M059J (cell line): ENCODE data around the gene MARCHF4. TPM values are rescaled to one million over a fixed set of nuclear protein-coding genes. Genes with fewer than 3 reads are reported as not detected.

Experiments used
- DNase-seq: peaks from one replicate; pipeline ENCODE4 v3.0.0-alpha.2; 2012; ENCODE audit warnings: low read depth
- total RNA-seq: library from RNA; depleted of rRNA; stranded (reverse); fragments of >200 nt; shearing (Covaris generic); gene quantifications from 2 replicates; pipeline ENCODE4 v1.2.3, GENCODE V29; 2014; rRNA removed

Gene MARCHF4
- total RNA-seq, 1 experiment from 2014 or later, result 6.5 TPM

DNA sequence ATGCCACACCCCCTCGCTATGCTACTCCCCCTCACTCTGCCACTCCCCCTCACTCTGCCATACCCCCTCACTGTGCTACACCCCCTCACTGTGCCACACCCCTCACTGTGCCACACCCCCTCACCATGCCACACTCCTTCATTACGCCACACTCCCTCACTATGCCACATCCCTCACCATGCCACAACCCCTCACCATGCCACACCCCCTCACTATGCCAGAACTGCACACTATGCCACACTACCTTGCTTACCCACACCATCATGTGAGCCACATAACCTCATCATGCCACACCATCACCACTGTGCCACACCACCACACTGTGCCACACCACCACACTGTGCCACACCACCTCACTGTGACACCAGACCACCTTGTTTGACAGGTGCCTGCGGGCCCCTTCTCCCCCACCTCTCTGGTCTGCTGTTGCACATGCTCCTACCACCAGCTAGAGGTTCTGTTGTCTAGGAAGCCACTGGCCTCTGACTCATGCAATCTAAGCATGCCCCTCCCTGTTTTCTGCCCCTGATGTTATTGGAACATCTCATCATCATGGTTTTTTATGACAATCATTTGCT, 22.0 kb downstream of the MARCHF4 start:
- peak; percentile 73 for DNase-seq

DNA sequence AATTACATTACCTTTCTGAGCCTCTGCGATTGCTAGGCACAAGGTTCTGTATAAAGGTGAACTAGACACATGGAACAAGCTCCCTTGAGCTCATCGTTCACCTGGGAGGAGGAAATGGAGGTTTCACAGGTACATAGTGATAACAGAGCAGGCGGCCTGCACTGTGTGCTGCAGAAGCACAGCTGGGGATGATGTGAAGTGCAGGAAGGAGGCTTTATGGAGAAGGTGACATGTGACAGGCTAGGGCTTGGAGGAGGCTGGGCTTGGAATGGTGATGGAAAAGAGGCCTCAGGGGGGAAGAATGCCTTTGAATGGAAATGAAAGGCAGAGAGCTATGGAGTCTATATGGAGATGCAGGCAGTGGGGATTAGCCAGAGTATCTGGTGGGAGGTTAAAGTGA, 22.9 kb downstream of the MARCHF4 start:
- DNase-seq, result no peak

DNA sequence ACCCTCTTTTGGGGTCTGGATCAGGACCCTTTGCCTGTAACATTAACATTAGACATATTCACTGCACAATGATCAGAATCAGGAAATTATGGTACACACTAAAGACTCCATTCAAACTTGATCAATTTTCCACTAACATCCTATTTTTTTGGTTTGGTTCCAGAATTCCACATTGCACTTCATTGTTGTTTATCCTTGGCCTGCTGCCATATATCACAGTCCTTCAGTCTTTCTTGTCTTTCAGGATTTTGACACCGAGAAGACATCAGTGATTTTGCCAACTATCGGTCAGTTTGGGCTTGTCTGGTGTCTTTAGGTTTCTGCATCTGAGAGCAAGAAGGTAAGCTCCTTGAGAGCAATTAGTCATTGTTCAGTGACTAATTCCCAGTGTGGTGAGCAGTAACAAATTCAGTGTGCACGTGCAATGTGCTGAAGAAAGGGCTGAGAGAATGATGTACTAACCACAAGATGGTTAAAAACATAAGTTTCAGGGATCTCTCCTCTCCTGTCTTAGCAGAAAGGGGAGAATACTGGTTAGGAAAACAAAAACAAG, 23.5 kb downstream of the MARCHF4 start:
- DNase-seq, result peak; percentile 89

DNA sequence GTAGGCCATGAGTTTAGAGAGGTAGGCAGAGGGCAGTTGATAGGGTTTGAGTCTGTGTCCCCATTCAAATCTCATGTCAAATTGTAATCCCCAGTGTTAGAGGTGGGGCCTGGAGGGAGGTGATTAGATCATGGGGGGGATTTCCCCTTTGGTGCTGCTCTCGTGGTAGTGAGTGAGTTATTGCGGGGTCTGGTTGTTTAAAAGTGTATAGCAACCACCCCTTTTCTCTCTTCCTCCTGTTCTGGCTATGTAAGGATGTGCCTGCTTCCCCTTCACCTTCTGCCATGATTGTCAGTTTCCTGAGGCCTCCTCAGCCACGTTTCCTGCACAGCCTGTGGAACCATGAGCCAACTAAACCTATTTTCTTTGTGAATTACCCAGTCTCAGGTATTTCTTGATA, 25.5 kb downstream of the MARCHF4 start:
- no peak for DNase-seq

DNA sequence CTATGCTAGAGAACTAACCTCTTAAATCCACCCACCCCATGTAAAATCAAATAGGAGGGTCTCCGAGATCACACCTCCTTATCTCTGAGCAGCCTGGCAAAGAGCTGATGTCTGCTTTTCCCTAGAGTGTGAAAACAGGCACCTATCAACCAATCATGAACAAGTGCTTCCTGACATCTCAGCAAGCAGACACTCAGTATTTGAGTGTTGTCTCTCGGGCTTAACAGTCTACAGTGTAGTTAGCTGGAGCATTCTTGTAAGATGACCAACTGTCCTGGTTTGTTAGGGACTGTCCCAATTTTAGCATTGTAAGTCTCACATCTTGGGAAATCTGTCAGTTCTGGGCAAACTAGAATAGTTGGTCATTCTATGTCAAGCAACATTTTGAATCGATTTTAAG, 26.4 kb downstream of the MARCHF4 start:
- no peak for DNase-seq

DNA sequence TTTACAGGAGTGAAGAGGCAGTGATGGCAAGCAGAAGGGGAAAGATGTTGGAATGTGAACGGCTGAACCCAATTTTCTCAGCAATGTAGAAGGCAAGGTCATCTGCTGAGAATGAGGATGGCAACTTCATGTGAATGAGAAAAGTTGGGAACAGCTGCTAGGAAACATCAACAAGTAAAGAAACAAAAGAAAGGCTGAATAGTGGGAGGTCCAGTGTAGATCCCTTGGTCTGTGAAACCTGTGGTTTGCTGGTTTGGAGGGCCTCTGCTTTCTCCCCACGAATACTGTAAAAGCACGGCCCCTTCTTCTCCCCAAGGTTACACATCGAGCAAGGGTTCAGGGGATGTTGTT, 27.4 kb downstream of the MARCHF4 start:
- DNase-seq, result no peak

DNA sequence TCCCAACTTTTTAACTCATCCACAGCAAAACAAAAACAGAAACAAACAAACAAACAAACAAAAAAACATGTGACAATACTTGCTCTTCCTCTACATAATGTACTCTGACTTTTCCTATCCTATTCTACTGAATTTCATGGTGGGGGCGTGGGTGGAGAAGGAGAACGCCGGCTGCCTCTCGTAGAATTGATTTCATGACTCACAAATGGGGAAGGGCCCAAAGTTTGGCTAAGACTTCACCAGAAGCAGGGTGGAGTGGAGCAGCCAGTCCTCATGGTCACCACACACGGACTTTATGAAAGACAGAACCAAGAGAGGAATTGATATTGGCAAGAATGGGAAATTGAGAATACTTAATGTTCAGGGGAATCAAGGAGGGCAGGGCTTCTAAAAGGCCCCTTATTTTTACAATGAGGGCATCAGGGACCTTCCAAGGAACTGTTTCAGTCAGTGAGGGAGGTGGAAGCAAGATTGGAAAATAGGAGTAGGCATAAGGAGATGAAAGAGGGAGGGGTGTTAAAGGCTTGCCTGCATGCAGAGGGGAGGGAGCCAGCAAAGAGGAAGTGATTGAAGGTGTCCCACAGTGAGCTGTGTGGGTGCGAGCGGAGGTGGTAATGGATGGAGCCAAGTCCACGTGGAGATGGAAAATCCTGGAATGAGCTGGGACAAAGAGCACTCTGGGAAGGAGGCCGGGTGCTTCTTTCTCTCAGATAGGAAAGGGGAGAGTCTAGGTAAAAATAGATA, 27.9 kb downstream of the MARCHF4 start:
- DNase-seq, result no peak

DNA sequence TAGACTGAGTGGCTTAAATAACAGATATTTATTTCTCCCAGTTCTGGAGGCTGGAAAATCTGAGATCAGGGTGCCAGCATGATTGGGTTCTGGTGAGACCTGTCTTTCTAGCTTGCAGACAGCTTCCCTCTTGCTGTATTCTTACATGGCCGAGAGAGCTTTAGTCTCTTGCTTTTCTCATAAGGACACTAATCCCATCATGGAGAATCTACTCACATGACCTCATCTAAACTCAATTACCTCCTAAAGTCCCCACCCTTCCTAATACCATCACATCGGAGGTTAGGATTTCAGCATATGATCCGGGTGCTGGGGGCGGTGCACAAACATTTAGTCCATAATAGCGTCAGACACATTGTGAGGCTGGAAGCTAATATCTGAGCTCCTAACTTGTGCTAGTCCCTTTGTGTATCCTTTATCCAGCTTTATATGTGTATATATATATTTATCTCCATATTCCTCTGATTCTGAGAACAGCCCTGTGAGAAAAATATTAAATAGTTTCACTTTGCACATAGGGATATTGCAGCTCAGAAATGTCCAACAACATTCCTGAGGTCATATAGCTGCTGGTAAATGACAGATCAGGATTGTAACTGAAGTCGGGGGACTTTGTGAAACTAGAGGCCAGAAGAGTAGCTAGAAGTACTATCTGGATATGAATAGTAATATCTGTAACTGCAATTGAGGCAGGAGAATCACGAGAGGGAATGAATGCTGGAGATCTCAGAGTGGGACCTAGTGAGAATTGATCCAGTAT, 28.9 kb downstream of the MARCHF4 start:
- DNase-seq, result no peak

DNA sequence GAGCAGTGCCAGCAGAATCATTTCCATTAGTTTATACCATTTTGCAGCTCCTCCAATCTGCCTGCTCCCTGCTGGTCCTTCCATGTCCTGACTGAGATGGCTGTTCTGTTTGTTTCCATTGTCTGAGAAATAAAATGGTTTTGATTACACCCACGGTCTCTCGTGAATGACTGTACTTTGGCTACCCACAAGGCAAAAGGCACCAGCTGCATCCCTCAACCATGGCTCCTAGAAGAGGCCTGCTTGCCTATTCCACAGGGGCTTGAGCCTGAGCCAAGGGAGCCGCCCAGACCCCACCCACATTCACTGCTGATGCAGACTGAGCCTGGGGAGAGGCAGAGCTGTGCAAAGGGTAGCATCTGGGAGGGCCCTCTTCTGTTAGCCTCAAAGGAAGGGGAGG, 31.2 kb downstream of the MARCHF4 start:
- no peak for DNase-seq

DNA sequence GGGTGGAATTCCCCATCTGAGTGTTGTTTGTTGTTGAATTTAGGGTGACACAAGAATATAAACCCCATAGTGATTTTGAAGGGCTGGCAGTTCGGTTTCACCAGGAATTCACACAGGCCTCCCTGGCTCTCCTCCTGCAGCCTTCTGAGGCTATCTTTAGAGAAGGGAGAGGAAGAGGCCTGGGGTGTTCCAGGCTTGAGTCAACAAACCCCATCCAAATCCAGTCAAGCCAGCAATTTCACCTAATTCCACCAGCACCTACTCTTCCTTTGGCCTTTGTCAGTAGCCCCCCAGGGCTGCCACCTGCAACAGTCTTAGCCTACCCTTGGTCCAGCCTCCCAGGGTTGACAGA, 32.0 kb downstream of the MARCHF4 start:
- no peak for DNase-seq

DNA sequence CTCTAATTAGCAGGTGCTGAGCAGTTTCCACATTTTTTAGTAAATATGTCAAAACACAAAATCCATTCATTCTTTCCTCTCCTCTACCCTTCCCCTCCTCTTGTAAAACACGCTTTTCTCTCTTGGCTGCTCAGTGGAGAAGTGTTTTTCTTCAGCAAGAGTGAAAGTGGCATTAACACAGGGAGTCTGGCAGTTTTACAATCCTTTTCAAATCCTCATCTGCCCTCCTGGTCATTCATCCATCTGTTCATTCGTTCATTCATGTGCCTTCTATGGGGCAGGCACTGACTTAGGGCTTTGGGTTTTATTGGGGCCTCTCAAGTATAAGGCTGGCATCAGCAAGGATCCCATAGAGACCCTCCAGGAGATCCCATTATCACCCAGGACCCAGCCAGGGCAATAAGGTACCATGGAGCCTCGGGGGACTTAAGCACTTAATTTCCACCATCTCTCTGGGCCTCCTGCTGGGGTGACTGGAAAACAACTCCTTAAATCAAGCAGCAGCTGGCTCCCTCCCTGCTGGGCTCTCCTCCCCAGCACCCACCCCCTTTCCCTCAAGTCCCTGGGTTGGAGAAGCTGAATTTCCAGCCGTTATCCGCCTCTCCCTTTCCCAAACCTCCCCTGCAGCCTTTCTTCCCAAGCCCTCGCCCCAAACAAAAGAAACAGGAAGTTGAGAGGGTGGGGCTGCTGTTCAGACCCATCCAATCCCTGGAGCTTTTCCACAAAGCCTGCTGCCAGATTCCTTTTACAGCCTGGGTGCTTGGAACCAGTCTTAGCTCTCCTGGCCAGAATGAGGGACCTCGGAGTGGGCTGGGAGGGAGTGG, 32.6 kb downstream of the MARCHF4 start:
- DNase-seq, result peak; percentile 66

DNA sequence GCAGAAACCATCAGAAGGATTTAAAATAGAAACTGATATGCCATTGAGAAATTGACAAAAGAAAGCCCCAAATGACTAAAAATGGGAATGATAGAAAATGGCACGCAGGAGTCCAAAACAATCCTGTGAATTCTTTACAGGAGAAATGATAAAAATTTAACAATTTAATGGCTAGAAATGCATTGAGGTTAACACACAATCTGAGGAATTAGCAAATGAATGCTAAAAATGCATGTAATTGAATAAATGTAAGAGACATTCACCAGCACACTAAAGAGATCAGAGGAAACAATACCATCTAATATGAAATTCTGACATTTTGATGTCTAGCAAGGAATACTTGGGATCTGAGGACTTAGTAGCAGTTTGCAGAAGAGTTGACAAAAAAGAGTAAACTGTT, 37.0 kb downstream of the MARCHF4 start:
- DNase-seq, result no peak

DNA sequence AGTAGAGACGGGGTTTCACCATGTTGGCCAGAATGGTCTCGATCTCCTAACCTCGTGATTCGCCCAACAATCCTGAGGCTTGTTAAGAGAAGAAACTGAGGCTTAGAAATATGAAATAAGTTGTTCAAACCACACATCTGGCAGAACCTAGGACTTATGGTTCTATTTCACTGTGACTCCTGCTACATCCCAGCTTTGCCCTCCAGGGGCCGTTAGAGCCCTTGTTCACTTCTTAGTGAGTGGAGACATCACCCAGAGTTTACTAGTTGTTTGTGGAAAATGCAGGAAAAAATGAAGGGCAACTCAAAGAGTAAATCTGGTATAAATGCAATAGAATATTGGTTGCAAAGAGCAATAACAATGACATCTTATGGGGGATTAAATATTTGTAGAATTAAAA, 43.9 kb downstream of the MARCHF4 start:
- DNase-seq, result peak; percentile 33

DNA sequence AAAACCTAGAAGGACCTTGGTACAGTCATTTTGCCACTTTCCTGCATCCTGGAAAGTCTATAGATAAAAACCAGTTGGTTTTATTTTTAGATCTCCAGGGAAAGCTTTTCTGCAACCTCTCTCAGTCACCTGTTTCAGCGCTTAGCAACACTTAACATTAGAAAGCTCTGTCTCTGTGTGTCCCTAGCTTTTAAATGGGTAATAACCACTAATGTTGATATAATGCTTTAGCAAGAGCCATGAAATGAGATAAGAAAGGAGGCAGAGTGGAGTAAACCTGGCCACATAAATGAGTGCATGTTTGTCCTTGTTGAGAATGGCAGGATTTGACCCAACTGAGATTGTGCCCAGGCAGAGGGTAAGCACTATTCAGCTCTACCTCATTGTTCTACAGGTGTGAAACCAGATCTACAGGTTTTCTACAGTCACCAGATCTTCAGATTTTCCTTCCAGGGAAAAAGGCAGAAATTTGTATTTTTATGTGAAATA, 44.8 kb downstream of the MARCHF4 start:
- no peak for DNase-seq

Other genes with a start within 250 kb of the MARCHF4 start
- gene SMARCAL1, start 40.0 kb upstream of the MARCHF4 start, total RNA-seq, result 6.1 and 7.5 TPM in 2 replicates
- 761 and 975 TPM in 2 replicates for gene RPL37A, start 126.4 kb upstream of the MARCHF4 start, total RNA-seq